ENCODE measurements around the gene LAMA3. TPM values are rescaled to one million over a fixed set of nuclear protein-coding genes. Genes with fewer than 3 reads are reported as not detected.

LAMA3 gene
- total and polyA plus RNA-seq, 2 donors (not counting 3 experiments of a cell fraction or from before 2014, with no cell fraction given), result 2.6 to 12.3 TPM

- Histone ChIP-seq H3K4me1 (ENCODE audit: control insufficient read depth, extremely low read depth, insufficient read depth, low read length) (peaks cover 10% of the 10 kb centered on the region), H3K9me3 (replicated peaks; ENCODE audit: control insufficient read depth, insufficient read depth, low read length) (no peaks in the 10 kb centered on the region), H4K20me1 (replicated peaks; ENCODE audit: control insufficient read depth, extremely low read depth, insufficient read depth, low read length) (no peaks in the 10 kb centered on the region), H3K9me1 (replicated peaks; ENCODE audit: control insufficient read depth, extremely low read depth, insufficient read depth, low read length) (no peaks in the 10 kb centered on the region), H3K4me2 (ENCODE audit: insufficient read depth, low read length) (peak overlapping the region; percentile 45), H3K9ac (replicated peaks; ENCODE audit: extremely low read depth, insufficient read depth, low read length) (no peak overlapping the region), H3K27ac (ENCODE audit: insufficient read depth, low read depth, low read length) (no peak overlapping the region), H3K79me2 (ENCODE audit: control insufficient read depth, insufficient read depth, low read length) (no peaks in the 10 kb centered on the region), H3K4me3 (replicated peaks in 1 of 3; ENCODE audit: insufficient read depth in 1 of 3, low read depth in 1 of 3, low read length in 3 of 3) (no peak overlapping the region), H3K27me3 (ENCODE audit: control insufficient read depth in 2 of 2, insufficient read depth in 2 of 2, low read length in 2 of 2) (peaks cover 0 to 10% of the 10 kb centered on the region in 2 experiments), H2AFZ (ENCODE audit: low read depth, low read length) (peak overlapping the region; percentile 65), H3K36me3 (ENCODE audit: control insufficient read depth in 2 of 2, extremely low read depth in 1 of 2, insufficient read depth in 2 of 2, low read length in 2 of 2) (no peaks in the 10 kb centered on the region)
- intact Hi-C loops (cut with micrococcal nuclease), result loop anchor here (2.0 to 5.0 kb wide), 2 partner anchors 22 to 38 kb away; partner anchors contain the start of gene LAMA3
- TF ChIP-seq GATA2 (IDR thresholded peaks at IDR 0.05; ENCODE audit: insufficient read depth, insufficient read length, low read depth, low read length) (no peak), MYC (IDR thresholded peaks at IDR 0.05; ENCODE audit: low read depth, low read length) (no peak), FOS (IDR thresholded peaks at IDR 0.05; ENCODE audit: borderline replicate concordance, insufficient read depth, low read length) (no peak), POLR2A (IDR thresholded peaks at IDR 0.05; ENCODE audit: low read depth, low read length) (no peak)
- TF ChIP-seq, protein P1, sequence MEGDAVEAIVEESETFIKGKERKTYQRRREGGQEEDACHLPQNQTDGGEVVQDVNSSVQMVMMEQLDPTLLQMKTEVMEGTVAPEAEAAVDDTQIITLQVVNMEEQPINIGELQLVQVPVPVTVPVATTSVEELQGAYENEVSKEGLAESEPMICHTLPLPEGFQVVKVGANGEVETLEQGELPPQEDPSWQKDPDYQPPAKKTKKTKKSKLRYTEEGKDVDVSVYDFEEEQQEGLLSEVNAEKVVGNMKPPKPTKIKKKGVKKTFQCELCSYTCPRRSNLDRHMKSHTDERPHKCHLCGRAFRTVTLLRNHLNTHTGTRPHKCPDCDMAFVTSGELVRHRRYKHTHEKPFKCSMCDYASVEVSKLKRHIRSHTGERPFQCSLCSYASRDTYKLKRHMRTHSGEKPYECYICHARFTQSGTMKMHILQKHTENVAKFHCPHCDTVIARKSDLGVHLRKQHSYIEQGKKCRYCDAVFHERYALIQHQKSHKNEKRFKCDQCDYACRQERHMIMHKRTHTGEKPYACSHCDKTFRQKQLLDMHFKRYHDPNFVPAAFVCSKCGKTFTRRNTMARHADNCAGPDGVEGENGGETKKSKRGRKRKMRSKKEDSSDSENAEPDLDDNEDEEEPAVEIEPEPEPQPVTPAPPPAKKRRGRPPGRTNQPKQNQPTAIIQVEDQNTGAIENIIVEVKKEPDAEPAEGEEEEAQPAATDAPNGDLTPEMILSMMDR (IDR thresholded peaks at IDR 0.05; ENCODE audit: extremely low read depth in 1 of 2, insufficient read depth in 1 of 2, low read depth in 1 of 2, low read length in 2 of 2), result no peak
- no TSS peak for BruUV-seq (replicated peaks)
- DNase-seq (ENCODE audit: low read depth, low spot score), result peak; percentile 77
- CTCF ChIA-PET, result interaction anchor here (1.5 kb wide), 1 partner anchor 54 kb away, joined by 3 read pairs; no protein-coding TSS in a partner anchor
- peak; percentile 81 for FAIRE-seq
- dilution Hi-C loops (cut with MboI; ENCODE audit: extremely low pct_ligation_motif_present, low sequenced_read_pairs), result no loop called here
- POLR2A ChIA-PET, result no interaction called here
Measured at GRCh38 chr18:23648940-23649607, 40.2 kb upstream of the LAMA3 start.

Measured in endothelial cell of umbilical vein (primary cell).